Effector memory CD8-positive, alpha-beta T cell (primary cell): Measurements from ENCODE around the gene TMEM26.

Experiments
- ATAC-seq: fragments of 150-1000 bp; cut with Tn5 transposase; replicated peaks from 2 replicates; pipeline ENCODE4 v1.10.0; 2021; ENCODE audit warnings: mild to moderate bottlenecking, moderate library complexity
- DNase-seq, 3 experiments: peaks; one replicate each; pipeline ENCODE4 v3.0.0; 2021
- H3K27ac Mint-ChIP-seq, 2 donors: one replicate each; pipeline ENCODE4 v1.8.0; 2022; ENCODE audit warnings: mild to moderate bottlenecking in 2 of 2, mixed read lengths in 2 of 2, moderate library complexity in 2 of 2
- H3K27me3 Mint-ChIP-seq, 2 donors: one replicate each; pipeline ENCODE4 v1.8.0; 2022; ENCODE audit warnings: mixed read lengths in 2 of 2
- H3K36me3 Mint-ChIP-seq: one replicate; pipeline ENCODE4 v1.8.0; 2022; ENCODE audit warnings: mild to moderate bottlenecking, moderate library complexity, mixed read lengths; ENCODE audit not compliant: insufficient read depth
- H3K4me1 Mint-ChIP-seq, 2 donors: one replicate each; pipeline ENCODE4 v1.8.0; 2022; ENCODE audit warnings: low read depth in 2 of 2, mixed read lengths in 2 of 2
- H3K4me3 Mint-ChIP-seq, 2 donors: one replicate each; pipeline ENCODE4 v1.8.0; 2022; ENCODE audit warnings: mild to moderate bottlenecking in 2 of 2, mixed read lengths in 2 of 2, moderate library complexity in 2 of 2
- H3K9me3 Mint-ChIP-seq, 2 donors: one replicate each; pipeline ENCODE4 v1.8.0; 2022; ENCODE audit warnings: mixed read lengths in 2 of 2

Gene TMEM26

GRCh38 chr10:61448841-61449600, 4.2 kb downstream of the TMEM26 start:
- Mint-ChIP-seq H3K9me3 (no peaks in the 10 kb centered on the region), H3K36me3 (no peaks in the 10 kb centered on the region), H3K27ac (no peak overlapping the region), H3K4me3 (no peak overlapping the region), H3K27me3 (peaks cover 29 to 30% of the 10 kb centered on the region in 2 donors), H3K4me1 (peaks cover 0 to 3% of the 10 kb centered on the region in 2 donors)
- DNase-seq: no peak
- no peak for ATAC-seq

- ATAC-seq (no peak), DNase-seq (no peak)
- Mint-ChIP-seq H3K27me3 (peaks cover 23% of the 10 kb centered on the region in 2 donors), H3K4me1 (peaks cover 0 to 3% of the 10 kb centered on the region in 2 donors), H3K9me3 (no peaks in the 10 kb centered on the region), H3K36me3 (no peaks in the 10 kb centered on the region), H3K27ac (no peak overlapping the region), H3K4me3 (no peak overlapping the region)
Observed at GRCh38 chr10:61448091-61448490, 5.1 kb downstream of the TMEM26 start.

GRCh38 chr10:61439058-61439609, 14.0 kb downstream of the TMEM26 start:
- Mint-ChIP-seq H3K9me3 (no peaks in the 10 kb centered on the region), H3K27me3 (peaks cover 0 to 10% of the 10 kb centered on the region in 2 donors), H3K4me1 (no peaks in the 10 kb centered on the region), H3K36me3 (no peaks in the 10 kb centered on the region), H3K27ac (no peak overlapping the region), H3K4me3 (no peak overlapping the region)
- DNase-seq (no peak), ATAC-seq (no peak)

- H3K4me3 Mint-ChIP-seq: no peak overlapping the region
- ATAC-seq: no peak
- H3K36me3 Mint-ChIP-seq: no peaks in the 10 kb centered on the region
- H3K9me3 Mint-ChIP-seq: no peaks in the 10 kb centered on the region
- DNase-seq: no peak
- peaks cover 0 to 15% of the 10 kb centered on the region in 2 donors for H3K27me3 Mint-ChIP-seq
- no peaks in the 10 kb centered on the region for H3K4me1 Mint-ChIP-seq
- H3K27ac Mint-ChIP-seq: no peak overlapping the region
Observed at GRCh38 chr10:61438141-61438988, 14.8 kb downstream of the TMEM26 start.

GRCh38 chr10:61423178-61423577, 30.0 kb downstream of the TMEM26 start:
- H3K9me3 Mint-ChIP-seq: peaks cover 3 to 7% of the 10 kb centered on the region in 2 donors
- no peaks in the 10 kb centered on the region for H3K4me1 Mint-ChIP-seq
- no peaks in the 10 kb centered on the region for H3K27me3 Mint-ChIP-seq
- H3K27ac Mint-ChIP-seq: no peak overlapping the region
- no peaks in the 10 kb centered on the region for H3K36me3 Mint-ChIP-seq
- DNase-seq (no peak), ATAC-seq (no peak)
- no peak overlapping the region for H3K4me3 Mint-ChIP-seq

- H3K27me3 Mint-ChIP-seq: peaks cover 0 to 20% of the 10 kb centered on the region in 2 donors
- H3K27ac Mint-ChIP-seq: no peak overlapping the region
Observed at GRCh38 chr10:61417661-61418060, 35.5 kb downstream of the TMEM26 start.

GRCh38 chr10:61415824-61416223, 37.4 kb downstream of the TMEM26 start:
- DNase-seq (no peak), ATAC-seq (no peak)
- H3K36me3 Mint-ChIP-seq: no peaks in the 10 kb centered on the region
- H3K27ac Mint-ChIP-seq: no peak overlapping the region
- peaks cover 2 to 25% of the 10 kb centered on the region in 2 donors for H3K27me3 Mint-ChIP-seq
- H3K4me1 Mint-ChIP-seq: no peaks in the 10 kb centered on the region
- H3K4me3 Mint-ChIP-seq: no peak overlapping the region
- peaks cover under 1 to 2% of the 10 kb centered on the region in 2 donors for H3K9me3 Mint-ChIP-seq

More at GRCh38 chr10:61417661-61418060, 35.5 kb downstream of the TMEM26 start:
- Mint-ChIP-seq H3K9me3 (peaks cover 2 to 7% of the 10 kb centered on the region in 2 donors), H3K4me3 (no peak overlapping the region), H3K4me1 (no peaks in the 10 kb centered on the region), H3K36me3 (no peaks in the 10 kb centered on the region)
- ATAC-seq (no peak), DNase-seq (no peak)

GRCh38 chr10:61411706-61412105, 41.5 kb downstream of the TMEM26 start:
- no peaks in the 10 kb centered on the region for H3K9me3 Mint-ChIP-seq
- no peaks in the 10 kb centered on the region for H3K36me3 Mint-ChIP-seq
- no peak overlapping the region for H3K27ac Mint-ChIP-seq
- DNase-seq (no peak), ATAC-seq (no peak)
- H3K4me1 Mint-ChIP-seq: no peaks in the 10 kb centered on the region
- H3K27me3 Mint-ChIP-seq: peaks cover 10 to 31% of the 10 kb centered on the region in 2 donors
- H3K4me3 Mint-ChIP-seq: no peak overlapping the region

- H3K27me3 Mint-ChIP-seq: peaks cover 10 to 31% of the 10 kb centered on the region in 2 donors
- H3K4me3 Mint-ChIP-seq: no peak overlapping the region
- H3K36me3 Mint-ChIP-seq: no peaks in the 10 kb centered on the region
- no peak overlapping the region for H3K27ac Mint-ChIP-seq
- ATAC-seq (no peak), DNase-seq (no peak)
- no peaks in the 10 kb centered on the region for H3K4me1 Mint-ChIP-seq
- H3K9me3 Mint-ChIP-seq: no peaks in the 10 kb centered on the region
Observed at GRCh38 chr10:61410353-61411070, 42.7 kb downstream of the TMEM26 start.

GRCh38 chr10:61409157-61409556, 44.0 kb downstream of the TMEM26 start:
- Mint-ChIP-seq H3K27me3 (peaks cover 10 to 22% of the 10 kb centered on the region in 2 donors), H3K27ac (no peak overlapping the region)
- no peak for ATAC-seq

GRCh38 chr10:61408105-61408504, 45.1 kb downstream of the TMEM26 start:
- peaks cover 10 to 12% of the 10 kb centered on the region in 2 donors for H3K27me3 Mint-ChIP-seq
- H3K4me1 Mint-ChIP-seq: no peaks in the 10 kb centered on the region
- H3K4me3 Mint-ChIP-seq: no peak overlapping the region
- no peak overlapping the region for H3K27ac Mint-ChIP-seq
- H3K36me3 Mint-ChIP-seq: no peaks in the 10 kb centered on the region
- no peaks in the 10 kb centered on the region for H3K9me3 Mint-ChIP-seq
- ATAC-seq: no peak
- DNase-seq: no peak

More at GRCh38 chr10:61409157-61409556, 44.0 kb downstream of the TMEM26 start:
- Mint-ChIP-seq H3K36me3 (no peaks in the 10 kb centered on the region), H3K4me3 (no peak overlapping the region), H3K4me1 (no peaks in the 10 kb centered on the region), H3K9me3 (no peaks in the 10 kb centered on the region)
- no peak for DNase-seq

- ATAC-seq (no peak), DNase-seq (no peak)
- Mint-ChIP-seq H3K36me3 (no peaks in the 10 kb centered on the region), H3K4me3 (no peak overlapping the region), H3K4me1 (no peaks in the 10 kb centered on the region), H3K9me3 (no peaks in the 10 kb centered on the region), H3K27me3 (peaks cover 10 to 11% of the 10 kb centered on the region in 2 donors), H3K27ac (no peak overlapping the region)
Observed at GRCh38 chr10:61406736-61407135, 46.4 kb downstream of the TMEM26 start.

- peaks cover 10% of the 10 kb centered on the region in 2 donors for H3K27me3 Mint-ChIP-seq
- ATAC-seq: no peak
Observed at GRCh38 chr10:61406242-61406641, 46.9 kb downstream of the TMEM26 start.

More at GRCh38 chr10:61406242-61406641, 46.9 kb downstream of the TMEM26 start:
- Mint-ChIP-seq H3K4me3 (no peak overlapping the region), H3K36me3 (no peaks in the 10 kb centered on the region), H3K27ac (no peak overlapping the region), H3K9me3 (no peaks in the 10 kb centered on the region), H3K4me1 (no peaks in the 10 kb centered on the region)
- DNase-seq: no peak
